LHCN-M2 (cell line): ENCODE measurements around the gene CORO7. TPM values are rescaled to one million over a fixed set of nuclear protein-coding genes. Genes with fewer than 3 reads are reported as not detected.

ENCODE experiments used
- DNase-seq: peaks from one replicate; pipeline ENCODE4 v3.0.0-alpha.2; 2012; ENCODE audit warnings: low read depth
- total RNA-seq: library from RNA; depleted of rRNA; stranded (reverse); fragments of >200 nt; gene quantifications from 2 replicates; pipeline ENCODE4 v1.2.3, GENCODE V29; 2014

CORO7 gene
- total RNA-seq, 1 experiment from 2014 or later: 34.8 TPM

DNA sequence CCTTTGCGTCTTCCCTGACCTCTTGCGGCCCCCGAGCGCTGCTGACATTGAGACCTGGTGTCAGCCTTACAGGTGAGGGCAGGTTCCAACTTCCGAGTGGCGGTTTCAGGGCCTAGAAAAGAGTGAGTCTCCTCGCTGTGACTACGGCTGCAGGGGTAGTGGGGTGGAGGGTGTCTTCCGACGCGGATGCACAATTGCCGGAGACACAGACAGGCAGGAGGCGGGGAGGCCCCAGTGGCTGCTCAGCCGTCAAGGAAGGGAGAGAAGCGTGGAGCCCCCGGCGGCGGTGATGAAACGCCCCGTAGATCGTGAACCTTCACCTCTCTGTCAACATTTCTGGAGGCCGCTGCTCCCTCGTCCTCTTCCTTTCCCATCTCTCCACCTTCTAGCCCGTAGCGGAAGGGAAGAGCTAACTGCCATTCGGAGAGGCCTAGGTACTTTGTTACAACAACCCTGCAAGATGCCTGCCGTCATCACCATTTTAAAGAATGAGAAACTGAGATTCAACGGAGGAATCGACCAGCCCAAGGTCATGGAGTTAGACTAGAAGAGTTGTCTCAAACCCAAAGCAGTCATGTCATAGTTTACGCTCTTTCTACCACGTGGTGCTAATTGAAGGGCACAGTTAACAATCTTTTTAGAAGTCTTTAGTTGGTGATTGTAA, 9.8 kb upstream of the CORO7 start:
- DNase-seq: no peak

GRCh38 chr16:4425378-4426020, 9.1 kb upstream of the CORO7 start, which contains the start of gene DNAJA3:
Gene DNAJA3 (plus strand): TSS chr16:4425868. CDS start chr16:4425882, 14 bp downstream.
- peak; percentile 94 for DNase-seq

- DNase-seq: no peak
These were observed 4.2 kb upstream of the CORO7 start for GRCh38 chr16:4420505-4421105.

GRCh38 chr16:4419402-4419959, 3.1 kb upstream of the CORO7 start:
- DNase-seq: no peak

DNA sequence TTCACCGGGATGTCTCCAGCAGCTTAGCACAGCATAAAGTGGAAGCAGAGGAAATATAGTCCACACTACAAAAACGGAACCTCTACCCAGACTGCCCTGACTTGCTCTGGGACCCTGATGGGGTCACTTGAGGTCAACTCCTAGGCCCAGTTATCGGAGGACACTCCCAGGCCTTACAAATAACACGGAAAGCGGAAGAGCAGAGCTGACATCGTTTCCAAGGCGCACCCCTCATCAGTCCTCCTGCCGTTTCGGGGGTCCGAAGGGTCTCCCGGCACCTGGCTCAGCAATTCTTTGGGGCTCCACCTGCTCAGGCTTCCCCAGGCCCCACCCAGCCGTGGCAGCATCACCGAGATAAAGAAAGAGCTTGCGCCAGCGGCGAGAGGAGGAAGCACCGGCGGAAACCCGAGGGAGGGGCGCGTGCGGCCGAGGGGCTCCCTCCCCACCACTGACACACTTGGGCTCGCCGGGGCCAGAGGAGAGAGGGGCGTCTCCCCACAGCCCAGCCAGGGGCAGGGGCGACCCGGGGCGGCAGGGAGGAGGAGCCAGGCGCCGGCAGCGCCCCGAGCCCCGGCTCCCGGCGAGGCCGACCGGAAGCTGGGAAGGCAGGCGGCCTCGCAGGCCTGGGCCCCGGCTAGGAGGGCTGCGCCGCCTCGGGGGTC, 727 bp downstream of the CORO7 start:
- DNase-seq: peak; percentile 19

DNA sequence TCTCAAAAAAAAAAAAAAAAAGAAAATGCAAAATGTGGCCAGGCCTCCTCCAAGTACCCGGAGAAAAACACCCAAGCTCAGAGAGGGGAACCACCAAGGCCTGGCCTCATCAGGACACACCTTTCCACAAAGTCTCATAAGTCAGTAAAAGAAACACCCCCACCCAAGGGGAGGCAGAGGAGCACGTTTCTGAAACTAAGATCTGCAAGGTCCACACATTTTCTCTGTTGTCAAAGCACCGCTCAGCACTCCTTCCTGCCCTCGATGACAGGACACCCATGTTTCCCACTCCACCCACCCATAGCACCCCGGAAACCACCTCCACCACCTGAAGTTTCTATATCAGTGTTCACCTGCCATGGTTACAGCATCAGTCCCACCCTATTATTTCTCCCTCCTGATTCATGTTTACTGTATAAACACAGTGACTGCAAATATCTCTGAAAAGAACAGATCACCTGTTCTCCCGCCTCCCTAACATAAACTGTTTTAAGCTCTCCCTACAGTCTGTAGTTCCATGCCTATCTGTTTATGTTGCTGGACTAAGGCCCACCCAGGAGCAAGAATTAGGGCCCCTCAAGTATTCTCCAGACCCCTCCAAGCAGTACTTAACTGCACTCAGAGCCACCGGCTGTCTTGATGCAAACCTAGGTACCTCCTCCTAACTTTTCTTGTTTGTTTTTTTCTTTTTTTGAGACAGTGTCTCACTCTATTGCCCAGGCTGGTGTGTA, 2.0 kb downstream of the CORO7 start:
- no peak for DNase-seq

DNA sequence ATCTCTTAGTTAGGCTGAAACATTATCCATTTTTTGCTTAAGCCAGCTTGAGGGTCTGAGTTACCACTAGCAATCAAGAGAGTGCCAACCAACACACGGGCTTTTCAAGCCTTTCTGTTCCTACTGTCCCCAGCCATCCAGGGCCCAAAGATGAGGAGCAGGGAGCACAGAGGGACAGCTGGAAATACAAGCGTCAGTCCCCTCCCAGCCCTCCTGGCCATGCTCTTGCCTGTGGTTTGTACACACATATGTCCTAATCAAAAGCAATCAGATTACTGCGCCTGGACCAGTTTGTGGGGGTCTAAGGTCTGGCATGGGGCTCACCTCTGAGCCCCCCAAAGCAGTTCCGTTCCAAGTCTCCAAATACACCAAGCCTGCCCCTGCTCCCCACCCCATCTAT, 3.5 kb downstream of the CORO7 start:
- DNase-seq: no peak

DNA sequence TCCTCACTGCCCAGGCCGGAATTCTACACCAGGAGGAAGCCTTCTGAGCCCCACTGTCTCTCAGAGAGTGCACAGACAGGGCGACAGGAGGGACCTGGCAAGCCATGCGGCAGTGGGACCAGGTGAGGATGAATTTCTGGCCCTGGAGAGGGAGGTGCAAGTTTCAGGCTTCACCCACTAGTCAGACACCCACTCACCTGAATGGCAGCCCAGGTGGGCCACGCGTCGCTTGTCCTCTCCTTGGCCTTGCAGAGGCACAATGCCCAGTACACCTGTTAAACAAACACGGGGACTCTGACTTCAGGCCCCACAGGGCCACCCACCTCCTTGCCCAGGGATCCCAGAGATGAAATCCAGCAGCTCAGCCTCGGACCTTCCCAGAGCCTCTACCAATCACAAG, 4.2 kb downstream of the CORO7 start:
- no peak for DNase-seq

GRCh38 chr16:4411684-4412083, 4.7 kb downstream of the CORO7 start:
- peak; percentile 61 for DNase-seq

DNA sequence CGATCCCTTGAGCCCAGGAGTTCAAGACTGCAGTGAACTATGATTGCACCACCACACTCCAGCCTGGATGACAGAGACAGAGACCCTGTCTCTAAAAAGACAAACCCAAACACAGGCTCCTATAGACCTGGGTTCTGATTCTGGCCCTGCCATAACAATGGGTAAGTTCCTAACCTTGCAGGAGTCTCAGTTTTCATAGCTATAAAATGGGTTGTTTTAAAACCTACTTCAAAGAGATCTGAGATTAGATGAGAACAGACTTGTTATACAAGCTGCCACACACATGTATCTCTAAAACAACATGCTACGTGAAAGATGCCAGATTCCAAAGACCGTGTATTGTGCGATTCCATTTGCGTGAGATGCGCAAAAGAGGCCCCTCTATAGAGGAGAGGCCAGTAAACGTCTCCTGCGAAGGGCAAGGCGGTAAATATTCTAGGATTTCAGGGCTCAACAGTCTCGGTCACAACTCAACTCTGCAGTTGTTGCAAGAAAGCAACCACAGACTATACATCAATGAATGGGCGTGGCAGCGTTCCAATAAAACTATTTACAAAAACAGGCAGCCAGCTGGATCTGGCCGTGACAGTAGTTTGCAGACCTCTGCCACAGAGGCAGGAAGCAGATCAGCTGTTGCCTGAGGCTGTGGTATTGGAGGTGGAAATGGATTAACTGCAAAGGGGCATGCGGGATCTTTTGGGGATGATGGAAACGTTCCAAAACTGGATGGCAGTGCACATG, 5.9 kb downstream of the CORO7 start:
- peak; percentile 96 for DNase-seq

DNA sequence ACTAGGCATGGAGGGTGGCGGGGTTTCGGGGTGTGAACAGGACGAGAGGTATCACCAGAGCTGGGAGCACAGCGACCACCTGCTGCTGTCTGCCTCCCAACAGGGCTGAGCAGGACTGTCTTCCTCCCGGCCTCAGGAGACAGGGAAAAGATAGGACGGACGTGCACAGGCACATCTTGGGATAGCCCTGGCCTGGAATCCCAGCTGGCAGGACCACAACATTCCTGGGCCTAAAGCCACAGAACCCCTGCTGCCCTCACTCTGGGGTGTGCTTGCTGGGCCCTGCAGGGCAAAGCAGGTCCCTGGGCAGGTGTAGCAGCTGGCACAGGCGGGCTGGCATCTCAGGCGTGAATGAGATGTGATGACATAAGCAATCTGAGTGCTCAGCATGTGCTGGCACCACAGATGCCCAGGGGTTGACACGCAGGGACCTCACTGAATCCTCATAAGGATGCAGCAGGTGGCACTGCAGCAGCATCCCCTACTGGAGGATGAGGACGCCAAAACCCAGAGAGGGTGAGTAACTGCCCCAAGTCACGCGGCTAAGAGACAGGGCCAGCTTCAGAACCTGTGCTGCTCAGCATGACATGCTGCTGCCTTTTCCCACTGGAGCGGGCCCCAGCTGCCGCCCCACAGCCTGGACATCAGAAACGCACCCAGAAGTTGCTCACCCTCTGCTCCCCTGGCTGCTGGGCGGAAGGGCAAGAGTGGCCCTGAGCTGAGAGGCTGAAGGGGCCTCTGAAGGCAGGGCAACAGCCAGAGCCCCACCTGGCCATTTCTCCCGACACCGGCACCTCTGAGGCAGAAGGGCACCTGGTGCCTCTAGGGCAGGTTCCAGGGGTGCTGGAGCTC, 7.1 kb downstream of the CORO7 start:
- peak; percentile 91 for DNase-seq

DNA sequence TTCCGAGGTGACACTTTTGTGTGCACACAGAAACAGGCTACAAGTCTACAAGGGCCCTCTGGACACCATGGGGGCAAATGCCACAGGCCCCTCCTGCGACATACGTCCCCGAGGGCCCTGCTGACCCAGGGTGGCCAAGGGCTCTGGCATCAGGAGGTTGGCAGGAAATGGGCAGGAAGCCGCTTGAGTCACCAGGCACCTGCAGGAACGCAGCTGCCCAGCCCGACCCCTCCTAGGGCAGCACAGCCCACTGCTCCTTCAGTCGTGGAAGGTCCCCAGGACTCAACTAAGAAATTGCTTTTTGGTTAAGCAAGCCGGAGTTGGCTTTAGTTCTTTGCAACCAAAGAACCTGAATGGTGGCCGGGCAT, 8.1 kb downstream of the CORO7 start:
- DNase-seq: no peak

GRCh38 chr16:4407543-4408322, 8.7 kb downstream of the CORO7 start:
- DNase-seq: no peak

DNA sequence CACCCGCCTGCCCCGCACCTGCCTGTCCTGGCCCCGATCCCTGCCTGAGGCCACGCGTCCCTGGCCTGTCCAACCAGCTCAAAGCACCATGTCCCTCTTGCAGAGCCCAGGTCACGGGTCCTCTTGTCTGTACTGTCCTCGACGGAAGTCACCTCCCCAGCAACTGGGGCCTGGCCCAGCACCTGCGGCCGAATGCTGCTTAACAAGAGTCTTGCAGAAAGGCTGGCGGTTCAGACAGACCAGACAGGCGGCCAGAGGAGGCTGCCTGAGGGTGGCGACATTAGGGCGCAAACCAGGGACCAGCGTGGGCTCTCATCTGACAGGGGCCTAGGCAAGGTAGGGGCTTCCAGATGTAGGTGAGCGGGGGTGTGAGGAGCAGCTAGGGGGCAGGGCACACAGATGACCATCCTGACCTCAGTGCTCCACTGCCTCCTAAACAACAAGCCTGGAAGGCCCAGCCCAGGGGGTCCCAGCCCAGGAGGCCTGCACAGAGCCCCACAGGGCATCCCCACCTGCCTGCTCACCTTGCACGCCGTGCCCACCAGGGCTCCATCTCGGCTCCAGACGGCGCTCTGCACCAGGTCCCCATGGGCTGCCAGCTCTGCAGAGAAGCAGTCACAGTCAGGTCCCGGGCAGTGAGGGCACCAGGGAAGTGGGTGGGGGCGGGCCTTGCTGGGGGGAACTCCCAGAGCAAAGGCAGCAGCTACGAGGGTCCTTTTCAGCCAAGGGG, 11.3 kb downstream of the CORO7 start:
- DNase-seq: no peak

GRCh38 chr16:4404247-4404966, 12.0 kb downstream of the CORO7 start:
- DNase-seq: peak; percentile 28

- DNase-seq: no peak
These were observed 13.1 kb downstream of the CORO7 start for GRCh38 chr16:4403133-4403949.
